Ovary (tissue), 3 donors: ENCODE data around the gene RPL22.

Source experiments
- CTCF ChIP-seq, 3 donors: fragments of 450-650 bp in 2 of 3; fragments of 200-600 bp in 1 of 3; IDR thresholded peaks; one replicate each; pipeline versions ENCODE4 v1.5.1 to v1.8.0; 2016 to 2022; ENCODE audit warnings: antibody characterized with exemption in 3 of 3, mild to moderate bottlenecking in 1 of 3
- EP300 ChIP-seq: sonication (generic); formaldehyde crosslinking; IDR thresholded peaks from one replicate; pipeline ENCODE4 v1.6.1; 2017; ENCODE audit warnings: antibody characterized with exemption
- POLR2A ChIP-seq: fragments of 450-650 bp; IDR thresholded peaks from one replicate; pipeline ENCODE4 v1.6.1; 2017; ENCODE audit warnings: antibody characterized with exemption, mild to moderate bottlenecking, moderate library complexity
- donor health status: DM: no; HTN: no; CAD: no.

GRCh38 chr1:6234502-6235295 is 35.3 kb upstream of the RPL22 start:
- TF ChIP-seq CTCF (IDR thresholded peaks at IDR 0.05) (no peak), POLR2A (no peak), EP300 (no peak)
